K562 (cell line): ENCODE data around the gene PRRC2A. TPM values are rescaled to one million over a fixed set of nuclear protein-coding genes. Genes with fewer than 3 reads are reported as not detected.
A peak's percentile ranks its signal among the peaks of the same experiment; 100 is the strongest.

Experiments
- ATAC-seq: fragments of 200-7000 bp; cut with Tn5 transposase; 3 replicates; pipeline ENCODE4 v1.9.1; 2020; ENCODE audit warnings: moderate library complexity
- BruUV-seq: library from RNA; stranded (reverse); fragments of 400-500 nt; replicated peaks from 2 replicates; lab custom pipeline; 2021; lab: Mats Ljungman, UMichigan
- CTCF ChIA-PET: fragments of 300-600 bp; formaldehyde crosslinking; extraction: SDS; loops from one replicate; lab custom pipeline; 2021; ENCODE audit warnings: low intra/inter-chr PET ratio; lab: Yijun Ruan, JAX
- POLR2A ChIA-PET: fragments of 300-600, 350-650 bp; sonication (Branson Sonifier 250); formaldehyde crosslinking; extraction: SDS; loops from one replicate; lab custom pipeline; 2021; ENCODE audit warnings: antibody characterized with exemption, inconsistent platforms; lab: Yijun Ruan, JAX
- DNase-seq, 4 experiments: peaks; one replicate each; pipeline versions ENCODE4 v3.0.0 to v3.0.0-alpha.2; 2011 to 2018; ENCODE audit warnings: low spot score in 3 of 4, mixed read lengths in 3 of 4; ENCODE audit errors: extremely low read depth in 1 of 4
- FAIRE-seq: peaks from 2 replicates; lab custom pipeline; 2011; peaks lifted over from hg19 to GRCh38; lab: Jason Lieb, UNC
- H2AFZ ChIP-seq: 2 replicates; pipeline ENCODE4 v1.6.0; 2011; ENCODE audit warnings: low read depth, low read length, control low read depth, inconsistent platforms
- H3K27ac ChIP-seq: fragments of 200-600 bp; 3 replicates; pipeline ENCODE4 v1.8.0; 2011; ENCODE audit warnings: low read depth, mild to moderate bottlenecking, control low read depth, inconsistent platforms, low read length, moderate library complexity, mixed read lengths; ENCODE audit errors: extremely low read depth
- H3K27me3 ChIP-seq, 2 experiments: fragments of 300-600 bp in 1 of 2; 2 replicates in 1 of 2; 3 replicates in 1 of 2; pipeline versions ENCODE4 v1.6.0 to v1.8.0; 2011; ENCODE audit warnings: inconsistent platforms in 2 of 2, low read length in 2 of 2, mild to moderate bottlenecking in 1 of 2, mixed read lengths in 1 of 2, moderate library complexity in 1 of 2; ENCODE audit not compliant: control insufficient read depth in 2 of 2, insufficient read depth in 2 of 2
- H3K36me3 ChIP-seq: fragments of 300-600 bp; 3 replicates; pipeline ENCODE4 v1.8.0; 2011; ENCODE audit warnings: mild to moderate bottlenecking, low read length, inconsistent platforms; ENCODE audit not compliant: control insufficient read depth, insufficient read depth
- H3K4me1 ChIP-seq, 2 experiments: fragments of 200-600 bp in 1 of 2; replicated peaks in 1 of 2; 2 replicates in 1 of 2; 3 replicates in 1 of 2; pipeline versions ENCODE4 v1.5.1 to v1.8.0; 2011; ENCODE audit warnings: inconsistent platforms in 2 of 2, low read length in 2 of 2, mild to moderate bottlenecking in 1 of 2, mixed read lengths in 1 of 2, moderate library complexity in 1 of 2; ENCODE audit not compliant: control insufficient read depth in 2 of 2, insufficient read depth in 2 of 2
- H3K4me2 ChIP-seq: 2 replicates; pipeline ENCODE4 v1.6.1; 2011; ENCODE audit warnings: low read length, control low read depth, inconsistent platforms, mixed read lengths; ENCODE audit not compliant: insufficient read depth
- H3K4me3 ChIP-seq: fragments of 200-600 bp; sonication (generic), shearing (Covaris generic); 2 replicates; pipeline ENCODE4 v1.5.1; 2016; ENCODE audit warnings: control low read depth, inconsistent platforms
- H3K79me2 ChIP-seq: fragments of 200-600 bp; 3 replicates; pipeline ENCODE4 v1.8.0; 2011; ENCODE audit warnings: low read length, inconsistent platforms; ENCODE audit not compliant: control insufficient read depth, insufficient read depth
- H3K9ac ChIP-seq, 2 experiments: 2 replicates each; pipeline versions ENCODE4 v1.6.0 to v1.6.1; 2011; ENCODE audit warnings: low read depth in 2 of 2, low read length in 2 of 2, control low read depth in 1 of 2, inconsistent platforms in 1 of 2, mild to moderate bottlenecking in 1 of 2, mixed read lengths in 1 of 2; ENCODE audit not compliant: insufficient read depth in 1 of 2
- H3K9me1 ChIP-seq: one replicate; pipeline ENCODE4 v1.6.0; 2011; ENCODE audit warnings: inconsistent platforms, mild to moderate bottlenecking, low read length, moderate library complexity; ENCODE audit not compliant: control insufficient read depth, insufficient read depth
- H3K9me3 ChIP-seq: replicated peaks from 2 replicates; pipeline ENCODE4 v1.5.1; 2011; ENCODE audit warnings: low read depth, low read length, inconsistent platforms; ENCODE audit not compliant: control insufficient read depth, insufficient read depth
- H4K20me1 ChIP-seq: replicated peaks from 2 replicates; pipeline ENCODE4 v1.6.1; 2011; ENCODE audit warnings: low read length, inconsistent platforms, mixed read lengths; ENCODE audit not compliant: control insufficient read depth, insufficient read depth
- CHCHD3 ChIP-seq: fragments of 250-450 bp; sonication (Bioruptor Pico); IDR thresholded peaks from 2 replicates; pipeline ENCODE4 v2.1.2; 2022; ENCODE audit warnings: mild to moderate bottlenecking
- PHTF2 ChIP-seq: fragments of 250-450 bp; sonication (Bioruptor Pico); IDR thresholded peaks from 2 replicates; pipeline ENCODE4 v1.5.0; 2021; ENCODE audit warnings: mild to moderate bottlenecking
- POLR2AphosphoS5 ChIP-seq: IDR thresholded peaks from 2 replicates; pipeline ENCODE4 v1.6.1; 2011; ENCODE audit warnings: mild to moderate bottlenecking, low read depth, low read length, moderate library complexity; ENCODE audit not compliant: control insufficient read depth, insufficient read depth
- SMARCA5 ChIP-seq: fragments of 450-650 bp; IDR thresholded peaks from 2 replicates; pipeline ENCODE4 v1.6.1; 2016
- ZNF3 ChIP-seq: fragments of 250-450 bp; sonication (Bioruptor Pico); IDR thresholded peaks from 2 replicates; pipeline ENCODE4 v1.5.0; 2021; ENCODE audit warnings: mild to moderate bottlenecking, moderate library complexity
- WGBS: fragments of 100-300 bp; shearing (Covaris generic); methylation state at CpG from one replicate; pipeline ENCODE4 v1.1.6; 2016; ENCODE audit warnings: low coverage, mixed read lengths; ENCODE audit not compliant: insufficient coverage; ENCODE audit errors: missing lambda C conversion rate; 5-methylcytosine and 5-hydroxymethylcytosine counted together
- in situ Hi-C: fragments of 300-500 bp; cut with MboI; formaldehyde crosslinking; loops from 4 replicates; pipeline ENCODE4 v1.15.0; 2018; ENCODE audit warnings: inconsistent platforms, mixed read lengths
- intact Hi-C: fragments of 100-400 bp; cut with micrococcal nuclease; formaldehyde crosslinking; loops from 2 replicates; pipeline ENCODE4 v1.14.2; 2022
- polyA plus RNA-seq, 8 experiments: library from polyadenylated mRNA; depleted of rRNA in 4 of 8; stranded (reverse) in 5 of 8; unstranded in 3 of 8; fragments of >200 nt; fragmentation: Nextera tagmentation in 2 of 8; fragmentation: Illumina TruSeq in 1 of 8; extraction: Ambion mirVana in 2 of 8; extraction: Trizol in 1 of 8; gene quantifications; 2 replicates each; pipeline versions ENCODE4 v1.2.1 to v1.2.3, GENCODE V29; 2011 to 2014; ENCODE audit warnings: inconsistent platforms in 1 of 8, missing spikeins in 1 of 8
- total RNA-seq, 7 experiments: library from RNA; depleted of rRNA in 6 of 7; stranded (reverse); fragments of >200 nt in 6 of 7; fragmentation: Illumina TruSeq in 2 of 7; extraction: Trizol in 2 of 7; gene quantifications; 2 replicates each; pipeline versions ENCODE4 v1.2.1 to v1.2.3, GENCODE V29; 2011 to 2021; ENCODE audit warnings: low replicate concordance in 1 of 7
- TF ChIP-seq, protein P1 (sequence below): IDR thresholded peaks from 3 replicates; pipeline ENCODE4 v1.6.1; 2011; ENCODE audit warnings: borderline replicate concordance, mild to moderate bottlenecking; ENCODE audit not compliant: insufficient read length, insufficient read depth
- TF ChIP-seq, protein P2 (sequence below): fragments of 450-650 bp; formaldehyde crosslinking; IDR thresholded peaks from 2 replicates; pipeline ENCODE4 v1.4.0; 2022; ENCODE audit warnings: missing genetic modification characterization

Gene PRRC2A
- total and polyA plus RNA-seq, 9 of the 15 experiments (the other 6 are each of a cell fraction or from before 2014, with no cell fraction given), result 1.0 to 332 (median 63.0) TPM

DNA sequence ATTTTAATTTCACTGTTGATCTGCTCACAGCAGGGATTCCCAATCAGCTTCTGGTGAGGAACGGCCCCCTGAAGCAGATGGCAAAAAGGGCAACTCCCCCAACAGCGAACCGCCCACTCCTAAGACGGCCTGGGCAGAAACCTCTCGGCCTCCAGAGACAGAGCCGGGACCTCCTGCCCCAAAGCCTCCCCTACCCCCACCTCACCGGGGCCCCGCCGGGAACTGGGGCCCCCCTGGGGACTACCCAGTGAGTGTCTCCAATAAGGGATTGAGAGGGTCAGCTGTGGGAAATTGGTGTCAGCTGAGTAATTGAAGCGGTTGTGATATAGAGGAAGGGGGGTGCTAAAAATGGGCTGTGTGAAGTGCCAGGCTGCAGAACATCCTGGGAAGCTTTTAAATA is 6.4 kb downstream of the PRRC2A start:
- H3K9me1 ChIP-seq, result peaks cover 11% of the 10 kb centered on the region
- peaks cover 67% of the 10 kb centered on the region for H3K79me2 ChIP-seq
- peaks cover 100% of the 10 kb centered on the region for H3K36me3 ChIP-seq
- TF ChIP-seq POLR2AphosphoS5 (no peak), SMARCA5 (no peak), ZNF3 (CRISPR knock-in tag) (no peak), CHCHD3 (CRISPR knock-in tag) (no peak), PHTF2 (CRISPR knock-in tag) (no peak)
- TF ChIP-seq, protein P1, sequence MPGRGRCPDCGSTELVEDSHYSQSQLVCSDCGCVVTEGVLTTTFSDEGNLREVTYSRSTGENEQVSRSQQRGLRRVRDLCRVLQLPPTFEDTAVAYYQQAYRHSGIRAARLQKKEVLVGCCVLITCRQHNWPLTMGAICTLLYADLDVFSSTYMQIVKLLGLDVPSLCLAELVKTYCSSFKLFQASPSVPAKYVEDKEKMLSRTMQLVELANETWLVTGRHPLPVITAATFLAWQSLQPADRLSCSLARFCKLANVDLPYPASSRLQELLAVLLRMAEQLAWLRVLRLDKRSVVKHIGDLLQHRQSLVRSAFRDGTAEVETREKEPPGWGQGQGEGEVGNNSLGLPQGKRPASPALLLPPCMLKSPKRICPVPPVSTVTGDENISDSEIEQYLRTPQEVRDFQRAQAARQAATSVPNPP, result no peak
- TF ChIP-seq, protein P2, sequence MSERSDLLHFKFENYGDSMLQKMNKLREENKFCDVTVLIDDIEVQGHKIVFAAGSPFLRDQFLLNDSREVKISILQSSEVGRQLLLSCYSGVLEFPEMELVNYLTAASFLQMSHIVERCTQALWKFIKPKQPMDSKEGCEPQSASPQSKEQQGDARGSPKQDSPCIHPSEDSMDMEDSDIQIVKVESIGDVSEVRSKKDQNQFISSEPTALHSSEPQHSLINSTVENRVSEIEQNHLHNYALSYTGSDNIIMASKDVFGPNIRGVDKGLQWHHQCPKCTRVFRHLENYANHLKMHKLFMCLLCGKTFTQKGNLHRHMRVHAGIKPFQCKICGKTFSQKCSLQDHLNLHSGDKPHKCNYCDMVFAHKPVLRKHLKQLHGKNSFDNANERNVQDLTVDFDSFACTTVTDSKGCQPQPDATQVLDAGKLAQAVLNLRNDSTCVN (CRISPR knock-in tag), result 0 out of 2 replicates have a peak, but pooled peaks have one; percentile 36
- no peak overlapping the region for H3K4me3 ChIP-seq
- ATAC-seq, result no peak
- H4K20me1 ChIP-seq, result peaks cover 30% of the 10 kb centered on the region
- ChIA-PET CTCF (no interaction called here), POLR2A (interaction anchor here (0.6 to 12.4 kb wide), 8 partner anchors 9 to 165 kb away, joined by 3 to 274 read pairs (median 4); partner anchors contain the start of genes BAG6, C6orf47 and GPANK1)
- DNase-seq, result no peak
- no peak overlapping the region for H2AFZ ChIP-seq
- BruUV-seq, result no TSS peak
- H3K9me3 ChIP-seq, result no peaks in the 10 kb centered on the region
- intact Hi-C loops, result no loop called here
- H3K9ac ChIP-seq, result peak overlapping the region in 1 of 2 experiments; percentile 39; a peak in 1 of 4 replicates
- in situ Hi-C loops, result no loop called here
- peaks cover 10 to 18% of the 10 kb centered on the region in 2 experiments for H3K4me1 ChIP-seq
- no peaks in the 10 kb centered on the region for H3K27me3 ChIP-seq
- H3K4me2 ChIP-seq, result no peak overlapping the region
- 96% methylated on average over 8 of the region's 10 CpGs for WGBS
- no peak for FAIRE-seq
- no peak overlapping the region for H3K27ac ChIP-seq
